SK-N-SH treated with all-trans-retinoic acid at 6 μM for 48 hours (cell line): ENCODE measurements around the gene CRELD1.

Experiments used
- ATAC-seq: fragments of 200-7000 bp; cut with Tn5 transposase; 3 replicates; pipeline ENCODE4 v1.9.1; 2020; ENCODE audit warnings: mild to moderate bottlenecking, moderate library complexity
- ARNTL ChIP-seq: fragments of 450-650 bp; formaldehyde crosslinking; IDR thresholded peaks from 2 replicates; pipeline ENCODE4 v1.5.0; 2020; ENCODE audit warnings: low read depth, mild to moderate bottlenecking, moderate library complexity, borderline replicate concordance
- BACH2 ChIP-seq: fragments of 250-450 bp; sonication (Bioruptor Pico); IDR thresholded peaks from 2 replicates; pipeline ENCODE4 v1.9.0; 2021; ENCODE audit warnings: mild to moderate bottlenecking, borderline replicate concordance
- CREB5 ChIP-seq: fragments of 250-450 bp; sonication (Bioruptor Pico); IDR thresholded peaks from 2 replicates; pipeline ENCODE4 v1.5.1; 2020; ENCODE audit warnings: low read depth, mild to moderate bottlenecking, moderate library complexity
- CSDC2 ChIP-seq: fragments of 250-450 bp; sonication (Bioruptor Pico); IDR thresholded peaks from 2 replicates; pipeline ENCODE4 v1.5.0; 2020; ENCODE audit warnings: mild to moderate bottlenecking, moderate library complexity
- CSRNP3 ChIP-seq: fragments of 250-450 bp; sonication (Bioruptor Pico); IDR thresholded peaks from 2 replicates; pipeline ENCODE4 v1.5.1; 2021; ENCODE audit warnings: mild to moderate bottlenecking, moderate library complexity
- ESRRG ChIP-seq: fragments of 250-450 bp; sonication (Bioruptor Pico); IDR thresholded peaks from 2 replicates; pipeline ENCODE4 v1.6.1; 2021; ENCODE audit warnings: mild to moderate bottlenecking
- GLIS3 ChIP-seq: fragments of 250-450 bp; sonication (Bioruptor Pico); IDR thresholded peaks from 2 replicates; pipeline ENCODE4 v1.5.0; 2020; ENCODE audit warnings: mild to moderate bottlenecking, moderate library complexity
- ISL1 ChIP-seq: fragments of 250-450 bp; sonication (Bioruptor Pico); IDR thresholded peaks from 2 replicates; pipeline ENCODE4 v2.1.2; 2022; ENCODE audit warnings: mild to moderate bottlenecking, moderate library complexity
- OSR1 ChIP-seq: fragments of 250-450 bp; sonication (Bioruptor Pico); IDR thresholded peaks from 2 replicates; pipeline ENCODE4 v1.8.0; 2022; ENCODE audit warnings: moderate library complexity, mild to moderate bottlenecking, inconsistent platforms
- PATZ1 ChIP-seq: fragments of 250-450 bp; sonication (Bioruptor Pico); IDR thresholded peaks from 2 replicates; pipeline ENCODE4 v1.8.0; 2020; ENCODE audit warnings: mild to moderate bottlenecking, moderate library complexity, borderline replicate concordance
- POU6F1 ChIP-seq: fragments of 250-450 bp; sonication (Bioruptor Pico); IDR thresholded peaks from 2 replicates; pipeline ENCODE4 v1.8.0; 2021; ENCODE audit warnings: low read depth, mild to moderate bottlenecking, moderate library complexity, borderline replicate concordance
- PPARA ChIP-seq: fragments of 250-450 bp; sonication (Bioruptor Pico); IDR thresholded peaks from 2 replicates; pipeline ENCODE4 v1.5.0; 2020; ENCODE audit warnings: mild to moderate bottlenecking, borderline replicate concordance
- RARB ChIP-seq: fragments of 250-450 bp; sonication (Bioruptor Pico); IDR thresholded peaks from 2 replicates; pipeline ENCODE4 v1.8.0; 2021; ENCODE audit warnings: mild to moderate bottlenecking, moderate library complexity
- SNAI2 ChIP-seq: fragments of 250-450 bp; sonication (Bioruptor Pico); IDR thresholded peaks from 2 replicates; pipeline ENCODE4 v1.5.0; 2020; ENCODE audit warnings: mild to moderate bottlenecking, moderate library complexity
- TCF4 ChIP-seq: fragments of 250-450 bp; sonication (Bioruptor Pico); IDR thresholded peaks from 2 replicates; pipeline ENCODE4 v1.8.0; 2021; ENCODE audit warnings: mild to moderate bottlenecking, moderate library complexity, borderline replicate concordance
- TOX ChIP-seq: fragments of 250-450 bp; sonication (Bioruptor Pico); IDR thresholded peaks from 2 replicates; pipeline ENCODE4 v1.8.0; 2021; ENCODE audit warnings: mild to moderate bottlenecking, moderate library complexity, borderline replicate concordance
- TSHZ2 ChIP-seq: fragments of 250-450 bp; sonication (Bioruptor Pico); IDR thresholded peaks from 2 replicates; pipeline ENCODE4 v1.5.0; 2020; ENCODE audit warnings: mild to moderate bottlenecking, moderate library complexity
- ZC3H10 ChIP-seq: fragments of 250-450 bp; sonication (Bioruptor Pico); IDR thresholded peaks from 2 replicates; pipeline ENCODE4 v1.5.1; 2021; ENCODE audit warnings: mild to moderate bottlenecking, moderate library complexity
- ZFP3 ChIP-seq: fragments of 250-450 bp; sonication (Bioruptor Pico); IDR thresholded peaks from 2 replicates; pipeline ENCODE4 v1.5.0; 2020; ENCODE audit warnings: mild to moderate bottlenecking, moderate library complexity
- ZFP30 ChIP-seq: fragments of 450-650 bp; formaldehyde crosslinking; IDR thresholded peaks from 2 replicates; pipeline ENCODE4 v1.5.0; 2022; ENCODE audit warnings: mild to moderate bottlenecking, moderate library complexity
- ZNF70 ChIP-seq: fragments of 450-650 bp; formaldehyde crosslinking; IDR thresholded peaks from 2 replicates; pipeline ENCODE4 v1.5.0; 2020; ENCODE audit warnings: mild to moderate bottlenecking, moderate library complexity
- ZNF8 ChIP-seq: fragments of 450-650 bp; formaldehyde crosslinking; IDR thresholded peaks from 2 replicates; pipeline ENCODE4 v1.5.0; 2020; ENCODE audit warnings: mild to moderate bottlenecking, moderate library complexity

CRELD1 gene

GRCh38 chr3:9888540-9888939 is 45.1 kb upstream of the CRELD1 start (continued):
- TF ChIP-seq TSHZ2 (CRISPR knock-in tag) (no peak), TCF4 (no peak), ZNF8 (no peak), BACH2 (CRISPR knock-in tag) (no peak), ZC3H10 (CRISPR knock-in tag) (no peak), RARB (CRISPR knock-in tag) (no peak)

- no peak for ATAC-seq
- TF ChIP-seq CSDC2 = no peak
- no peak for TF ChIP-seq ARNTL (CRISPR knock-in tag)
- TF ChIP-seq TOX (CRISPR knock-in tag) = no peak
Observed at GRCh38 chr3:9889405-9889804, 44.2 kb upstream of the CRELD1 start.

GRCh38 chr3:9890249-9891071 is 43.2 kb upstream of the CRELD1 start, which contains the start of gene JAGN1:
Gene JAGN1, plus strand, starts transcription at chr3:9890610. Its CDS starts 113 bp downstream, at chr3:9890723.
- peak; percentile 93 for ATAC-seq
- no peak for TF ChIP-seq ESRRG (CRISPR knock-in tag)
- no peak for TF ChIP-seq CSRNP3 (CRISPR knock-in tag)
- TF ChIP-seq ZFP30 (CRISPR knock-in tag) = no peak
- TF ChIP-seq SNAI2 (CRISPR knock-in tag) = no peak
- no peak for TF ChIP-seq RARB (CRISPR knock-in tag)
- no peak for TF ChIP-seq TOX (CRISPR knock-in tag)
- TF ChIP-seq ZC3H10 (CRISPR knock-in tag) = no peak
- TF ChIP-seq GLIS3 = no peak
- TF ChIP-seq POU6F1 (CRISPR knock-in tag) = no peak
- TF ChIP-seq PATZ1 = no peak
- TF ChIP-seq ISL1 (CRISPR knock-in tag) = no peak
- no peak for TF ChIP-seq ZNF8
- TF ChIP-seq PPARA (CRISPR knock-in tag) = no peak
- no peak for TF ChIP-seq OSR1

- ATAC-seq = no peak; the same call in 2 of the 3 replicates
- TF ChIP-seq PPARA (CRISPR knock-in tag) = no peak
- TF ChIP-seq ARNTL (CRISPR knock-in tag) = no peak
- TF ChIP-seq ZNF70 = no peak
- no peak for TF ChIP-seq CREB5 (CRISPR knock-in tag)
- TF ChIP-seq ZFP30 (CRISPR knock-in tag) = no peak
- no peak for TF ChIP-seq TSHZ2 (CRISPR knock-in tag)
- no peak for TF ChIP-seq SNAI2 (CRISPR knock-in tag)
- no peak for TF ChIP-seq ESRRG (CRISPR knock-in tag)
- TF ChIP-seq CSDC2 = no peak
- TF ChIP-seq ZNF8 = no peak
- no peak for TF ChIP-seq TCF4
- TF ChIP-seq ISL1 (CRISPR knock-in tag) = no peak
- TF ChIP-seq TOX (CRISPR knock-in tag) = no peak
- TF ChIP-seq ZFP3 (CRISPR knock-in tag) = no peak
Observed at GRCh38 chr3:9891072-9891622, 42.5 kb upstream of the CRELD1 start.
